T-cell (primary cell): ENCODE results near the gene BCORL1. TPM values are rescaled to one million over a fixed set of nuclear protein-coding genes. Genes with fewer than 3 reads are reported as not detected.

Experiments
- ATAC-seq, 4 experiments: fragments of 200-7000 bp in 3 of 4; fragments of 150-1000 bp in 1 of 4; cut with Tn5 transposase; replicated peaks in 1 of 4; 1 replicate in 3 of 4; 2 replicates in 1 of 4; pipeline ENCODE4 v1.10.0; 2021; ENCODE audit warnings: moderate library complexity in 3 of 4, mild to moderate bottlenecking in 2 of 4, moderate number of reproducible peaks in 1 of 4
- CTCF ChIA-PET, 2 donors: fragments of 300-600 bp; sonication (Branson Sonifier 250); formaldehyde crosslinking; loops; one replicate each; lab custom pipeline; 2022; ENCODE audit warnings: antibody characterized with exemption in 2 of 2; lab: Charles Lee
- POLR2A ChIA-PET, 2 donors: fragments of 300-600 bp; sonication (Branson Sonifier 250); formaldehyde crosslinking; loops; one replicate each; lab custom pipeline; 2022; ENCODE audit warnings: antibody characterized with exemption in 2 of 2; lab: Charles Lee
- DNase-seq, 35 experiments: peaks; one replicate each; pipeline versions ENCODE4 v3.0.0 to v3.0.0-alpha.2; 2013 to 2023
- H3K27ac ChIP-seq: one replicate; pipeline ENCODE4 v1.5.1; 2013; ENCODE audit warnings: low read length
- H3K27me3 ChIP-seq, 2 experiments: replicated peaks in 1 of 2; 1 replicate in 1 of 2; 2 replicates in 1 of 2; pipeline versions ENCODE4 v1.6.1 to v1.7.0; 2013; ENCODE audit warnings: low read length in 1 of 2, mixed read lengths in 1 of 2; ENCODE audit not compliant: control insufficient read depth in 2 of 2, insufficient read depth in 2 of 2; ENCODE audit errors: extremely low read depth in 1 of 2
- H3K36me3 ChIP-seq, 2 donors: 1 replicate in 1 of 2; 2 replicates in 1 of 2; pipeline versions ENCODE4 v1.6.1 to v1.7.0; 2013; ENCODE audit warnings: low read length in 1 of 2; ENCODE audit not compliant: control insufficient read depth in 2 of 2, insufficient read depth in 1 of 2; ENCODE audit errors: extremely low read depth in 1 of 2
- H3K4me1 ChIP-seq, 2 experiments: 1 replicate in 1 of 2; 2 replicates in 1 of 2; pipeline versions ENCODE4 v1.6.1 to v1.7.0; 2013; ENCODE audit warnings: low read length in 2 of 2, mixed read lengths in 1 of 2; ENCODE audit not compliant: insufficient read depth in 2 of 2, control insufficient read depth in 1 of 2; ENCODE audit errors: extremely low read depth in 1 of 2
- H3K4me3 ChIP-seq, 2 donors: 1 replicate in 1 of 2; 2 replicates in 1 of 2; pipeline versions ENCODE4 v1.5.1 to v1.7.0; 2013; ENCODE audit warnings: mild to moderate bottlenecking in 2 of 2, low read length in 1 of 2, moderate library complexity in 1 of 2; ENCODE audit not compliant: control insufficient read depth in 1 of 2; ENCODE audit errors: extremely low read depth in 1 of 2
- H3K9me3 ChIP-seq: 2 replicates; pipeline ENCODE4 v1.7.0; 2013
- H3K27ac Mint-ChIP-seq, 2 donors: one replicate each; pipeline ENCODE4 v1.8.0; 2020 to 2021; ENCODE audit warnings: mild to moderate bottlenecking in 2 of 2, mixed read lengths in 2 of 2
- H3K27me3 Mint-ChIP-seq, 2 donors: one replicate each; pipeline ENCODE4 v1.8.0; 2021 to 2022; ENCODE audit warnings: mixed read lengths in 2 of 2
- H3K36me3 Mint-ChIP-seq: one replicate; pipeline ENCODE4 v1.8.0; 2021; ENCODE audit warnings: mixed read lengths
- H3K4me1 Mint-ChIP-seq, 3 donors: one replicate each; pipeline ENCODE4 v1.8.0; 2020 to 2022; ENCODE audit warnings: mixed read lengths in 3 of 3, mild to moderate bottlenecking in 1 of 3
- H3K4me3 Mint-ChIP-seq, 3 donors: one replicate each; pipeline ENCODE4 v1.8.0; 2020 to 2022; ENCODE audit warnings: mild to moderate bottlenecking in 3 of 3, mixed read lengths in 3 of 3, moderate library complexity in 3 of 3
- H3K9me3 Mint-ChIP-seq, 3 donors: one replicate each; pipeline ENCODE4 v1.8.0; 2020 to 2022; ENCODE audit warnings: mixed read lengths in 3 of 3
- WGBS: methylation state at CpG from one replicate; pipeline ENCODE4 v1.1.5; 2013; ENCODE audit warnings: missing lambda C conversion rate; ENCODE audit not compliant: insufficient coverage; 5-methylcytosine and 5-hydroxymethylcytosine counted together
- total RNA-seq, 35 experiments: library from RNA in 6 of 35; stranded (reverse) in 6 of 35; fragments of 120-200 nt in 1 of 35; gene quantifications; one replicate each; pipeline versions ENCODE4 v1.2.1 to v1.2.4 and lab custom pipeline; 2013 to 2026

Gene BCORL1
- total RNA-seq, 5 donors from 2014 or later (not counting 1 experiment from before 2014, with no cell fraction given), result 8.7 to 13.5 (median 12.3) TPM

DNA sequence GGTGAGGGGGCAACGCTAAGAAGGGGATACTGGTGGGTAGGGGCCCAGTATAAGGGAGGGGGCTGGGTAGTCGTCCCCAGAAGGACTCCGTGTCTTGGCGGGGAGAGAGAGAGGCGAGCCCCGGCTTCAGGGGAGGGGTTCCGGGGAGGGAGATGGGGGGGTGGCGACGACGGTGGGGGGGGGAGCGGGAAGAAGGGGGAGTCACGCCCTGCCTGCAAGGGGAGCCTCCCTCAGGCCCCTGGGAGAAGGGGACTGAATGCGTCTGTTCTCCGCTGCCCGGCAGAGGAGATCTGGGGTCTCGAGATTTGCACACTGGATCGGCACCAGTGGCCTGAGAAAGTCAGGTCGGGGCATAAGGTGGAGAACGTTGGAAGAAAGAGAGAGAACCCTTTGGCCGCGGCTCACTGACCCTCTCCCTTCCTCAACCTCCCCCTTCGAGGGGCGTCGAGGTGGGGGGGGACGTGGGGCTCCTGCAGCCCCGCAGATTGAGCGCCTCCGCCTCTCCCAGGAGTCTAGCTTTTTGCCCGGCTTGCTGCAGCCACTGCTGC, 609 bp upstream of the BCORL1 start:
- ATAC-seq (no peak), DNase-seq (peak in 2 of 35 experiments; percentile 1 to 9)
- peaks cover 11 to 33% (median 23%) of the 10 kb centered on the region in 3 donors for H3K4me1 Mint-ChIP-seq
- no peaks in the 10 kb centered on the region for H3K27me3 Mint-ChIP-seq
- H3K9me3 Mint-ChIP-seq, result no peaks in the 10 kb centered on the region
- H3K27ac ChIP-seq, result no peak overlapping the region
- ChIA-PET CTCF (no interaction called here), POLR2A (interaction anchor here in 1 of 2 donors (0.7 kb wide), 1 partner anchor 39 kb away, joined by 3 read pairs; no protein-coding TSS in a partner anchor)
- no peaks in the 10 kb centered on the region for H3K36me3 Mint-ChIP-seq
- H3K9me3 ChIP-seq, result no peaks in the 10 kb centered on the region
- H3K4me3 Mint-ChIP-seq, result no peak overlapping the region
- H3K27me3 ChIP-seq, result no peaks in the 10 kb centered on the region
- no peak overlapping the region for H3K27ac Mint-ChIP-seq
- peak overlapping the region in 1 of 2 donors; percentile 75 for H3K4me3 ChIP-seq
- no peaks in the 10 kb centered on the region for H3K36me3 ChIP-seq
- peaks cover 8 to 23% of the 10 kb centered on the region in 2 experiments for H3K4me1 ChIP-seq
- WGBS, result no CpG with 5 or more reads among the region's 29 CpGs

DNA sequence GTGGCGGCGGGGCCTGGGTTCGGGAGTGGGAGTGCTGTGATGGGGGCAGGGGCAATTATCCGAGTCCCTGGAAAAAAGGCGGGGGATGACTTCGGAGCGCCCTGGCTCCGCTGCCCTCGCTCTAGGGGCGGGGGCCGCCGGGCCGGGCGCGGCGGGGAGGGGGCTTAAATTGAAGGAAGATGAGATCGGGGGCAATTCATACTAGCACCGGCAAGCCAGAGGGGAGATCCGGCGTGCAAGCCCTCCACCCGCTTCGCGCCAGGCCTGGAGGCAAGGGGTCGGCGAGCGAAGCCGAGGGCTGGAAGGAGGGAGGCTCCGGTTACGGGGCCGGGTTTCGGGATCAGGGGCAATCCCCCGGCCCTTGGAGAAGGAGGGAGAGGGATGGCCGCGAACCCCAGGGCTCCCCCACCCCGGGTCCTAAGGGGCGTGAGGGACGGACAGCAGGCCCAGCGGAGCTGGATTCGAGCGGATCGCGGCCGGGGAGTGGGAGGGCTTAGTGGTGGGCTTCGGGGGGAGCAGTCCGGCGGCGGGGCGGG, 1.2 kb downstream of the BCORL1 start:
- H3K9me3 Mint-ChIP-seq, result no peaks in the 10 kb centered on the region
- ChIA-PET CTCF (no interaction called here), POLR2A (interaction anchor here in 1 of 2 donors (0.6 kb wide), 1 partner anchor 23 kb away, joined by 3 read pairs; no protein-coding TSS in a partner anchor)
- no peaks in the 10 kb centered on the region for H3K9me3 ChIP-seq
- ATAC-seq (no peak), DNase-seq (peak in 5 of 35 experiments; percentile 1 to 14 (median 4))
- H3K27ac ChIP-seq, result no peak overlapping the region
- H3K27me3 Mint-ChIP-seq, result no peaks in the 10 kb centered on the region
- no peaks in the 10 kb centered on the region for H3K27me3 ChIP-seq
- H3K27ac Mint-ChIP-seq, result no peak overlapping the region
- no peak overlapping the region for H3K4me3 Mint-ChIP-seq
- no peaks in the 10 kb centered on the region for H3K36me3 ChIP-seq
- H3K4me3 ChIP-seq, result no peak overlapping the region
- H3K4me1 Mint-ChIP-seq, result peaks cover 16 to 33% (median 25%) of the 10 kb centered on the region in 3 donors
- WGBS, result 3% methylated on average over 7 of the region's 48 CpGs
- no peaks in the 10 kb centered on the region for H3K36me3 Mint-ChIP-seq
- peaks cover 8 to 23% of the 10 kb centered on the region in 2 experiments for H3K4me1 ChIP-seq

DNA sequence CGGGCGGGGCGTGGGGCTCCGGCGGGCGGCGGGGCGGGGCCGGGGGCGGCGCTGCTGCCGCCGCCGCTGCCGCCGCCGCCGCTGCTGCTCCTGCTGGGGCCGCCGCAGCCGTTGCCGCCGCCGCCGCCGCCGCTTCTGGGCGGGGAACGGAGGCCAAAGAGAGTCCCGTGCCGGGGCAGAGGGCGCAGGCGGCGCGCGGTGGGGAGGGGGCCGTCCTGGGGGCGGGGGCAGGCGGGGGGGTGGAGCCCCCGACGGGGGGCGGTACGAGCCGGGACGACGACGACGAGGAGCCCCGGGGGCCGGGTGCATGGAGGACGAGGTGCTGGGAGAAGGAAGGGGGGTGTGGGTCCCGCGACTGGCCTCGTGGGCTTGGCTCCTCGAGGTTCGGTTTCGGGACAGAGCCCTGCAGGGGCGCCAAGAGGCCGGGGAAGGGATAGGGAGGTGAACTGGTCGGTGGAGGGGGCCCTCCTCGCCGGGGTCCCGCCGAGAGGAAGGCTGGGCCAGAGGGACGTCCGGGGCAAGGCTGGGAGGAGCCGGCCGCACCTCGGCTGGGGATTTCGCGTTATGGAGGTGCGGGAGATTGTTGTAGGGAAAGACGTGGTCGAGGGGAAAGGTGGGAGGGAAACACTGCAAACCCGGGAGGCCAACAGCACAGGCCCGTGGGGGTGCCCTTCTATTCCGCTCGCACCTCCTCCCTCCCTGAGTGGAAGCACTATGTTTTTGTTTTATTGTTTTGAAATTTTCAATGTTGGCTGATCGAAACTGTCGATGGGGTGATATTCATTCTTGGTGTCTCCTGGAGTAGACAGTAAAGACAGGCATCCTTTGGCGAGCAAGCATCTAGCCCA, 1.9 kb downstream of the BCORL1 start:
- ATAC-seq, result peak; percentile 9 to 14 (median 12)
- DNase-seq, result peak in 14 of 35 experiments; percentile 7 to 63 (median 26)
- no peaks in the 10 kb centered on the region for H3K27me3 ChIP-seq
- Mint-ChIP-seq H3K27me3 (no peaks in the 10 kb centered on the region), H3K4me3 (peak overlapping the region in 2 of 3 donors; percentile 76 to 79), H3K9me3 (no peaks in the 10 kb centered on the region), H3K27ac (peak overlapping the region; percentile 24 to 68), H3K36me3 (no peaks in the 10 kb centered on the region), H3K4me1 (peaks cover 13 to 27% (median 20%) of the 10 kb centered on the region in 3 donors)
- CTCF ChIA-PET, result no interaction called here
- no peaks in the 10 kb centered on the region for H3K36me3 ChIP-seq
- POLR2A ChIA-PET, result no interaction called here
- peak overlapping the region; percentile 47 to 55 for H3K4me3 ChIP-seq
- H3K27ac ChIP-seq, result no peak overlapping the region
- H3K4me1 ChIP-seq, result peaks cover 8 to 21% of the 10 kb centered on the region in 2 experiments
- WGBS, result 2% methylated on average over 6 of the region's 81 CpGs
- no peaks in the 10 kb centered on the region for H3K9me3 ChIP-seq

DNA sequence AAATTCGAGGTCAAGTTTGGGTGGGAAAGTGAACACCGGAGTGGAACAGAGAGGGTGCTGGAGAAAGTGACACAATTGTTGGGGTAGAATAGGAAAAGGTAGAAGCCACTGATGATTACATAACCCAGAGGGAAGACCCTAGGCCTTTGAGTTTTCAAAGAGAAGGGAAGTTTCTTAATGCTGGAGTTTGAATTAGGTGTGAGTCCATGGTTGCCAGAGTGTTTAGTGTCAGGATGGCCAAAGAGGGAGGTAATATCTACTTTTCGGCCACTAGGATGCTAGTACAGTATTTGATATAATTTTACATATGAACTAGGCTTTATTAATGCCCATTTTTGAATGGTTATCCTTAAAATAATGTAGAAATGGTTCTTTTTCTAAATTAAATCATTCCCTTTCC, 5.4 kb downstream of the BCORL1 start:
- H3K4me3 ChIP-seq, result no peak overlapping the region
- no peak for ATAC-seq
- Mint-ChIP-seq H3K27ac (peak overlapping the region in 1 of 2 donors; percentile 11), H3K4me1 (peaks cover 13 to 20% (median 20%) of the 10 kb centered on the region in 3 donors), H3K9me3 (no peaks in the 10 kb centered on the region), H3K36me3 (no peaks in the 10 kb centered on the region), H3K4me3 (no peak overlapping the region), H3K27me3 (no peaks in the 10 kb centered on the region)
- WGBS, result 90% methylated on average over 2 of the region's 3 CpGs
- ChIA-PET CTCF (no interaction called here), POLR2A (no interaction called here)
- H3K36me3 ChIP-seq, result no peaks in the 10 kb centered on the region
- H3K27ac ChIP-seq, result no peak overlapping the region
- H3K4me1 ChIP-seq, result peaks cover 3 to 7% of the 10 kb centered on the region in 2 experiments
- no peaks in the 10 kb centered on the region for H3K9me3 ChIP-seq
- H3K27me3 ChIP-seq, result no peaks in the 10 kb centered on the region
- DNase-seq, result no peak

DNA sequence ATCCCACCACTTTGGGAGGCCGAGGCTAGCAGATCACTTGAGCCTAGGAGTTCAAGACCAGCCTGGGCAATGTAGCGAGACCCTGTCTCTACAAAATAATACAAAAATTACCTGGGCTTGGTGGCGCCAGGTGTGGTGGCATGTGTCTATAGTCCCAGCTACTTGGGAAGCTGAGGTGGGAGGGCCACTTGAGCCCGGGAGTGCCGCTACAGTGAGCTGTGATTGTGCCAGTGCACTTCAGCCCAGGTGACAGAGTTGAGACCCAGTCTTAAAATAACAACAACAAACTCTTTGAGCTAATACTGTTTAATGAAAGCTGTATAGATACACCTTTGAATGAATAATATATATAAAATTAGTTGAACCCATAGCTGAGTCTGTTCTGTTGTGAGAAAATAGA, 9.7 kb downstream of the BCORL1 start:
- peaks cover 0 to 5% of the 10 kb centered on the region in 2 donors for H3K27me3 Mint-ChIP-seq
- H3K36me3 Mint-ChIP-seq, result no peaks in the 10 kb centered on the region

DNA sequence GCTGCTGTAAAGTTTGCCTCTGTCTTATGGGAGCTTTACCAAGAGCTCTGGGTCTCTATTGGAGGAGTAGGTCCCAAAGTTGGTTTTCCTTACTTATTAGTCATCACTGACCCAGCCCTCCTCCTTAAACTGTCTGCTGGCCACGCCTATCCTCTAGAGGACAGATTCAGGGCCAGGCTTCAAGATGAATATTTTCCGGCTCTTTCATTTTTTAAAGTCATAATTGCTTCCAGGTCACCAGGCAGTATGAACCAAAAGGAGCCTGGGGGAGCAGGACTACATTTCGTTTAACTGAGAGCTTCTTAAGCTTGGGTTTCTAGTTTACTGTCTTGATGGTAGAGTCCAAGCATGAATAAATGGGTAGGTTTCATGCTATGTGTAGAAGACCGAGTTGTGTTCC, 13.7 kb downstream of the BCORL1 start:
- no peaks in the 10 kb centered on the region for H3K36me3 Mint-ChIP-seq
- no peak for DNase-seq
- no peak overlapping the region for H3K27ac Mint-ChIP-seq
- Histone ChIP-seq H3K4me1 (no peaks in the 10 kb centered on the region), H3K4me3 (no peak overlapping the region), H3K27me3 (no peaks in the 10 kb centered on the region), H3K9me3 (no peaks in the 10 kb centered on the region), H3K27ac (no peak overlapping the region), H3K36me3 (no peaks in the 10 kb centered on the region)
- no CpG with 5 or more reads among the region's 4 CpGs for WGBS
- peaks cover 0 to 5% (median 0%) of the 10 kb centered on the region in 3 donors for H3K4me1 Mint-ChIP-seq
- CTCF ChIA-PET, result interaction anchor here in 1 of 2 donors (0.6 kb wide), 1 partner anchor 383 kb away, joined by 4 read pairs; no protein-coding TSS in a partner anchor
- H3K27me3 Mint-ChIP-seq, result peaks cover 0 to 8% of the 10 kb centered on the region in 2 donors
- H3K9me3 Mint-ChIP-seq, result no peaks in the 10 kb centered on the region
- POLR2A ChIA-PET, result no interaction called here
- no peak for ATAC-seq
- H3K4me3 Mint-ChIP-seq, result no peak overlapping the region

More for the DNA sequence above, 9.7 kb downstream of the BCORL1 start:
- WGBS, result no CpG with 5 or more reads among the region's 5 CpGs
- no peaks in the 10 kb centered on the region for H3K36me3 ChIP-seq
- H3K27ac ChIP-seq, result no peak overlapping the region
- H3K4me1 ChIP-seq, result no peaks in the 10 kb centered on the region
- no peak for ATAC-seq
- H3K4me3 ChIP-seq, result no peak overlapping the region
- Mint-ChIP-seq H3K4me1 (peaks cover 4 to 7% (median 6%) of the 10 kb centered on the region in 3 donors), H3K4me3 (no peak overlapping the region), H3K27ac (no peak overlapping the region), H3K9me3 (no peaks in the 10 kb centered on the region)
- CTCF ChIA-PET, result no interaction called here
- H3K27me3 ChIP-seq, result no peaks in the 10 kb centered on the region
- POLR2A ChIA-PET, result interaction anchor here in 1 of 2 donors (0.6 kb wide), 1 partner anchor 27 kb away, joined by 5 read pairs; no protein-coding TSS in a partner anchor
- no peaks in the 10 kb centered on the region for H3K9me3 ChIP-seq
- no peak for DNase-seq
